Measurements from ENCODE around the gene XCL2. TPM values are rescaled to one million over a fixed set of nuclear protein-coding genes. Genes with fewer than 3 reads are reported as not detected.

Gene XCL2
- total RNA-seq, 1 experiment from 2014 or later: not detected

DNA sequence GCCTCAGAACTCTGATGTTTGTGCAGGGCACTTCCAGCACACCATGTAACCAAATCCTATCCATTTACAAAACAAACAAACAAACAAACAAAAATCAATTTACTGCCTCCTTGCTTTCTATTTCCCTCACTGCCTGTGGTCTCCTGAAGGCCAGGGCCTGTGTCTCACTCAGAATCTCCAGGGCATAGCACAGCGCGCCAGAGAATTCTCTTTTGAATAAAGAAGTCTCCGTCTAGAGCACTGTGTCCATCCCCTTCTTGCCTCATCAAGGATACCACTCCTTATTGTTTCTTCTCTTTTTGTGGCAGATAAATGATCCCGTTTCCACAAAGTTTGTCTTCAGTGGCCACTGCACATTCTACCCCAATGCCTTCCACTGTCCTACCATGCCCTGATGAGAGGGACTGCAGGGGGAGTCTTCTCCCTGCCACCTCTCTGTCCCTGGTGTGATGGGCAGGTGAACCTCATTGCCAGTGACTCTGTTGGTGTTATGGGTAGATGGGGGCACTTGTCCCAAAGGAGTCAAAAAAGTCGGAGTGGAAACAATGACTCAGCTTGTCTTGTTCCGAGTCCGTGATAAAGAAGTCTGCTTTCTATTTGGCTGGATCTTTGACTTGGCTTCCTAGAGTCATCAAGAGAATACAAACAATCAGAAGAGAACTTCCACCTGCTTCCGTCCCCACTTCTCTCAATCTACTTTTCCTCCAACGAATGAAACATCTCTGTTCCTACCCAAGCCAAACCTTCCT lies 30.0 kb downstream of the XCL2 start:
- Histone ChIP-seq H3K27ac (ENCODE audit: low read depth, low read length, poor library complexity, severe bottlenecking) (no peak overlapping the region), H3K4me3 (ENCODE audit: low read depth, low read length, poor library complexity, severe bottlenecking) (no peak overlapping the region), H3K9me3 (ENCODE audit: low read depth, low read length, poor library complexity, severe bottlenecking) (no peaks in the 10 kb centered on the region), H3K4me1 (ENCODE audit: insufficient read depth, low read length, poor library complexity, severe bottlenecking) (no peaks in the 10 kb centered on the region), H3K36me3 (ENCODE audit: insufficient read depth, low read length, poor library complexity, severe bottlenecking) (no peaks in the 10 kb centered on the region), H3K27me3 (replicated peaks; ENCODE audit: insufficient read depth, low read depth, low read length, poor library complexity) (no peaks in the 10 kb centered on the region)
- DNase-seq (ENCODE audit: low spot score): no peak
- ChIA-PET POLR2A (ENCODE audit: low non-redundant PET) (no interaction called here), CTCF (no interaction called here)
- intact Hi-C loops (cut with micrococcal nuclease; ENCODE audit: unreplicated experiment): no loop called here
- BruUV-seq (replicated peaks): no TSS peak
- no peak for TF ChIP-seq CTCF (conservative IDR thresholded peaks at IDR 0.05; ENCODE audit: low read depth, low read length)
- TF ChIP-seq EZH2 (IDR thresholded peaks at IDR 0.05; ENCODE audit: borderline replicate concordance, low read depth, low read length, poor library complexity, severe bottlenecking): no peak

DNA sequence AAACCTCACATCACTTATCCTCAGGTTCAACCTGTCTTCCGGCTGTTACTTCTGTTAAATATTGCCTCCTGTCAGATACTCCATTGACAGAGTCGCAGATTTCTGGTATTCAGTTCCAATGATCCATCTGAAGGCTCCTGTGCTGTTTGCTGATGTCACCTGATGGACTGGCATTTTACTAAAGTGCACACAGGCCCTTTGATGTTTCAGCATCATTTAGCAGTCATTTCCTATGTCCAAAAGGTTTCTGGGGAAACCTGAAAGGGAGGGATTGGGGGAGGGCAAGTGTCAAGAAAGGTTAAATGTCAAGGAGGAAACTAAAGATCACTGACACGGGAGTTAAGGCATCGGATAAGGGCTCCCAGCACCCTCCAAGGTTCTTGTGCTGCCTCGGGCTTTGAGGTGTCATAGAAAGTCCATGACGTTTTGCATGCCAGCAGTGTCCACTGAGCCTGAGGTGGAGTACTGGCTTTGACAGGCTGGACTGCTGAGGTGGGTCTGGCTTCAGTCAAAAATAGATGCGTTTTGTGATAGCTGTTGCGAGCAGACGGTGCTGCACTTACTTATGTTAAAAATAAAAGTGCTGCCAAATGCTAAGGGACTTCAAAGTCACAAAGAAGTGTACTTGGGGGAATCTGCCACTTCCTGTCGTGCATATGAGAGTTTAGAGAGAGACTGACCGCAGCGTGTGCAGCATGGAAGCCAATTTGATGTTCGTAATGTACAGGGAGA lies 30.8 kb downstream of the XCL2 start:
- no peak for DNase-seq (ENCODE audit: low spot score)
- no peak for TF ChIP-seq EZH2 (IDR thresholded peaks at IDR 0.05; ENCODE audit: borderline replicate concordance, low read depth, low read length, poor library complexity, severe bottlenecking)
- H3K4me1 ChIP-seq (ENCODE audit: insufficient read depth, low read length, poor library complexity, severe bottlenecking): no peaks in the 10 kb centered on the region
- H3K27me3 ChIP-seq (replicated peaks; ENCODE audit: insufficient read depth, low read depth, low read length, poor library complexity): no peaks in the 10 kb centered on the region
- no peak overlapping the region for H3K27ac ChIP-seq (ENCODE audit: low read depth, low read length, poor library complexity, severe bottlenecking)
- no peak overlapping the region for H3K4me3 ChIP-seq (ENCODE audit: low read depth, low read length, poor library complexity, severe bottlenecking)
- H3K36me3 ChIP-seq (ENCODE audit: insufficient read depth, low read length, poor library complexity, severe bottlenecking): no peaks in the 10 kb centered on the region
- ChIA-PET CTCF (no interaction called here), POLR2A (ENCODE audit: low non-redundant PET) (no interaction called here)
- H3K9me3 ChIP-seq (ENCODE audit: low read depth, low read length, poor library complexity, severe bottlenecking): no peaks in the 10 kb centered on the region
- intact Hi-C loops (cut with micrococcal nuclease; ENCODE audit: unreplicated experiment): no loop called here
- BruUV-seq (replicated peaks): no TSS peak

DNA sequence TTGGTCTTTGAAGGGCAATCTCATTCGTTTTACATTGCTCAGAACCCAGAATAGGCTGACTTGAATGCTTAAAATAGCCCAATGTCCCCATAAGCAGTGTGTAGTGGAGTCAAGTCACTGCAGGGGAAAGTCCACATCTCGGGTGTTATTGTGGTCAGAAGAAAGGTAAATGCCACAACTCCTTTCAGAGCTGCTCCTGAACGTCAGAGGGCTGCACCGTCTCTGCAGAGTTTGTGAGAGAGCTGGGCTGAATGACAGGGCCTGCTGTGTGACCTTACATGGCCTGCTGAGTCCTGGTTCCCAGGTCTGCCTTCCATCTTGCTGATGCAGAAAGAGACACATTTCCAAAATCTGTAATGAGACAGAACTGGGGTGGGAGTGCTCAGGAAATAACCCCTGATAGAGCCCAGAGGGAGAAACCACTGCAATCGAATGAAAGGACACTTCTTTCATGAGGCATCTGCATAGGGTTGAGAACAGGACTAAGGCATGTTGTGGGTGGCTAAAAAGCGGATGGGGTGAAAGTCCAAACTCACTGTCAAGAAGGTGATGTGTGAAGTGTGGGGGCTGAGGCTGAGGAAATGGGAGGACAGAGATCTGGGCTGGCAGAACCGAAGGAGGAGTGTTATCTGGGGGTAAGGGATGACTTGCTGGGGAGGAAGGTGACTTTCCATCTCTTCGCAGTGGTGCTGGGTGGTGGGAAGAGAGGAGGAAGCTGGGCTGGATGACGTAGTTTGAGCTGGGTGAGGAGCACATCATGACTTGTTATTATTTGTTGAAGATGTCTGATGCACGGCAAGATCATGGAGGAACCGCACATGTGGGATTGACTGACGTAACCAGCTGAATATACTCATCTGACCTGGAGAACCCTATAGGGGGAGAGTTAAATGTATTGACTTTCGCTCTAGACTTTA lies 33.7 kb downstream of the XCL2 start:
- CTCF ChIA-PET: no interaction called here
- Histone ChIP-seq H3K36me3 (ENCODE audit: insufficient read depth, low read length, poor library complexity, severe bottlenecking) (no peaks in the 10 kb centered on the region), H3K27ac (ENCODE audit: low read depth, low read length, poor library complexity, severe bottlenecking) (no peak overlapping the region), H3K4me3 (ENCODE audit: low read depth, low read length, poor library complexity, severe bottlenecking) (no peak overlapping the region), H3K9me3 (ENCODE audit: low read depth, low read length, poor library complexity, severe bottlenecking) (no peaks in the 10 kb centered on the region), H3K27me3 (replicated peaks; ENCODE audit: insufficient read depth, low read depth, low read length, poor library complexity) (no peaks in the 10 kb centered on the region), H3K4me1 (ENCODE audit: insufficient read depth, low read length, poor library complexity, severe bottlenecking) (no peaks in the 10 kb centered on the region)
- TF ChIP-seq CTCF (conservative IDR thresholded peaks at IDR 0.05; ENCODE audit: low read depth, low read length) (no peak), EZH2 (IDR thresholded peaks at IDR 0.05; ENCODE audit: borderline replicate concordance, low read depth, low read length, poor library complexity, severe bottlenecking) (no peak)
- intact Hi-C loops (cut with micrococcal nuclease; ENCODE audit: unreplicated experiment): no loop called here
- no peak for DNase-seq (ENCODE audit: low spot score)
- no TSS peak for BruUV-seq (replicated peaks)
- POLR2A ChIA-PET (ENCODE audit: low non-redundant PET): no interaction called here

Measured in A673 (cell line).